Colonic mucosa (tissue), 4 donors: ENCODE measurements around the gene NDUFA11. TPM values are rescaled to one million over a fixed set of nuclear protein-coding genes. Genes with fewer than 3 reads are reported as not detected.
A peak's percentile ranks its signal among the peaks of the same experiment; 100 is the strongest.

ENCODE experiments used
- DNase-seq: peaks from one replicate; pipeline ENCODE4 v3.0.0-alpha.2; 2020
- H3K27ac ChIP-seq: fragments of 200-600 bp; one replicate; pipeline ENCODE4 v1.8.0; 2021
- H3K27me3 ChIP-seq: fragments of 200-600 bp; one replicate; pipeline ENCODE4 v1.8.0; 2021
- H3K36me3 ChIP-seq: fragments of 200-600 bp; one replicate; pipeline ENCODE4 v1.8.0; 2021
- H3K4me1 ChIP-seq: fragments of 200-600 bp; one replicate; pipeline ENCODE4 v1.8.0; 2021; ENCODE audit warnings: mild to moderate bottlenecking
- H3K4me3 ChIP-seq: fragments of 200-600 bp; one replicate; pipeline ENCODE4 v1.8.0; 2021
- H3K9ac ChIP-seq, 2 donors: one replicate each; pipeline ENCODE4 v1.7.0; 2013; ENCODE audit warnings: control low read depth in 2 of 2, low read depth in 2 of 2, low read length in 2 of 2
- H3K9me3 ChIP-seq: fragments of 200-600 bp; one replicate; pipeline ENCODE4 v1.8.0; 2021
- intact Hi-C: fragments of 100-400 bp; cut with DNase I; formaldehyde crosslinking; loops from one replicate; pipeline ENCODE4 v1.14.1; 2022
- total RNA-seq, 2 donors: library from RNA; stranded (reverse); fragmentation: NEBNext Ultra II Directional in 1 of 2; extraction: Animal tissue kit (Norgen Biotek cat#: 25700) in 1 of 2; gene quantifications; one replicate each; pipeline ENCODE4 v1.2.1, GENCODE V29; 2021
- TF ChIP-seq, protein P1 (sequence below): fragments of 200-600 bp; IDR thresholded peaks from one replicate; pipeline ENCODE4 v1.8.0; 2022; ENCODE audit warnings: antibody characterized with exemption, mild to moderate bottlenecking
- donor health status: healthy.
- donor health status: DM: no; HTN: no; CAD: no.
- donor health status: DM: no; HTN: no; CAD: no.

NDUFA11 gene
- total RNA-seq, 2 donors from 2014 or later = 188 to 228 TPM

- intact Hi-C loops = no loop called here
- no peak for DNase-seq
- H3K27ac ChIP-seq = no peak overlapping the region
- no peaks in the 10 kb centered on the region for H3K36me3 ChIP-seq
- TF ChIP-seq, protein P1, sequence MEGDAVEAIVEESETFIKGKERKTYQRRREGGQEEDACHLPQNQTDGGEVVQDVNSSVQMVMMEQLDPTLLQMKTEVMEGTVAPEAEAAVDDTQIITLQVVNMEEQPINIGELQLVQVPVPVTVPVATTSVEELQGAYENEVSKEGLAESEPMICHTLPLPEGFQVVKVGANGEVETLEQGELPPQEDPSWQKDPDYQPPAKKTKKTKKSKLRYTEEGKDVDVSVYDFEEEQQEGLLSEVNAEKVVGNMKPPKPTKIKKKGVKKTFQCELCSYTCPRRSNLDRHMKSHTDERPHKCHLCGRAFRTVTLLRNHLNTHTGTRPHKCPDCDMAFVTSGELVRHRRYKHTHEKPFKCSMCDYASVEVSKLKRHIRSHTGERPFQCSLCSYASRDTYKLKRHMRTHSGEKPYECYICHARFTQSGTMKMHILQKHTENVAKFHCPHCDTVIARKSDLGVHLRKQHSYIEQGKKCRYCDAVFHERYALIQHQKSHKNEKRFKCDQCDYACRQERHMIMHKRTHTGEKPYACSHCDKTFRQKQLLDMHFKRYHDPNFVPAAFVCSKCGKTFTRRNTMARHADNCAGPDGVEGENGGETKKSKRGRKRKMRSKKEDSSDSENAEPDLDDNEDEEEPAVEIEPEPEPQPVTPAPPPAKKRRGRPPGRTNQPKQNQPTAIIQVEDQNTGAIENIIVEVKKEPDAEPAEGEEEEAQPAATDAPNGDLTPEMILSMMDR = no peak
- no peak overlapping the region for H3K9ac ChIP-seq
- H3K4me3 ChIP-seq = no peak overlapping the region
- no peaks in the 10 kb centered on the region for H3K27me3 ChIP-seq
- H3K4me1 ChIP-seq = peaks cover 3% of the 10 kb centered on the region
- no peaks in the 10 kb centered on the region for H3K9me3 ChIP-seq
Measured at GRCh38 chr19:5941673-5942072, 38.1 kb upstream of the NDUFA11 start.

- Histone ChIP-seq H3K9me3 (no peaks in the 10 kb centered on the region), H3K4me3 (no peak overlapping the region), H3K4me1 (peaks cover 3% of the 10 kb centered on the region), H3K27ac (no peak overlapping the region), H3K36me3 (no peaks in the 10 kb centered on the region), H3K27me3 (no peaks in the 10 kb centered on the region), H3K9ac (no peak overlapping the region)
- intact Hi-C loops = no loop called here
- DNase-seq = no peak
- TF ChIP-seq, protein P1 = no peak
Measured at GRCh38 chr19:5940260-5941208, 36.9 kb upstream of the NDUFA11 start.

- TF ChIP-seq, protein P1 = no peak
- H3K27ac ChIP-seq = no peak overlapping the region
- H3K4me3 ChIP-seq = no peak overlapping the region
- intact Hi-C loops = no loop called here
- H3K4me1 ChIP-seq = peaks cover 3% of the 10 kb centered on the region
- no peaks in the 10 kb centered on the region for H3K27me3 ChIP-seq
- H3K36me3 ChIP-seq = no peaks in the 10 kb centered on the region
- DNase-seq = no peak
- no peaks in the 10 kb centered on the region for H3K9me3 ChIP-seq
- H3K9ac ChIP-seq = no peak overlapping the region
Measured at GRCh38 chr19:5937550-5937949, 34.0 kb upstream of the NDUFA11 start.

DNA sequence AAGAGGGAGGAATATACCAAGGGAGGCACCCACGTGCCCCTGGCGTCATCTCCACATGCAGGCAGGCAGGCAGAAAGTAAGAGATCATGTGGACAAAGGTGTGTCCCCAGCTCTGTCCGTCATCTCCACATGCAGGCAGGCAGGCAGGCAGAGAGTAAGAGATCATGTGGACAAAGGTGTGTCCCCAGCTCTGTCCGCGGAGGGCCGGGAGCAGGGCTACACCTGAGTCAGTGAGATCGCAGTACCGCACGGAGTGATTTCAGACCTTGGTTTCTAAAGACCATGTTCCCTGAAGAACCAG is 32.7 kb upstream of the NDUFA11 start:
- peaks cover 3% of the 10 kb centered on the region for H3K4me1 ChIP-seq
- no peaks in the 10 kb centered on the region for H3K36me3 ChIP-seq
- no peaks in the 10 kb centered on the region for H3K27me3 ChIP-seq
- TF ChIP-seq, protein P1 = no peak
- H3K9me3 ChIP-seq = no peaks in the 10 kb centered on the region
- H3K4me3 ChIP-seq = no peak overlapping the region
- H3K27ac ChIP-seq = no peak overlapping the region
- no peak overlapping the region for H3K9ac ChIP-seq
- DNase-seq = no peak
- intact Hi-C loops = no loop called here

- Histone ChIP-seq H3K36me3 (no peaks in the 10 kb centered on the region), H3K27me3 (no peaks in the 10 kb centered on the region), H3K4me1 (peaks cover 3% of the 10 kb centered on the region), H3K4me3 (no peak overlapping the region), H3K9ac (peak overlapping the region in 1 of 2 donors; percentile 26), H3K9me3 (no peaks in the 10 kb centered on the region), H3K27ac (no peak overlapping the region)
- intact Hi-C loops = no loop called here
- TF ChIP-seq, protein P1 = no peak
- no peak for DNase-seq
Measured at GRCh38 chr19:5935473-5936291, 32.1 kb upstream of the NDUFA11 start.
